Adrenal gland (tissue), 5 donors: ENCODE data around the gene PKIB.

Experiments
- POLR2A ChIP-seq, 2 donors: fragments of 450-650 bp; IDR thresholded peaks; one replicate each; pipeline ENCODE4 v1.6.1; 2017; ENCODE audit warnings: antibody characterized with exemption in 2 of 2, mild to moderate bottlenecking in 2 of 2, moderate library complexity in 1 of 2
- TF ChIP-seq, protein P1 (sequence below), 6 experiments: fragments of 450-650 bp in 4 of 6; fragments of 200-600 bp in 2 of 6; sonication (generic) in 1 of 6; IDR thresholded peaks; 1 replicate in 5 of 6; 2 replicates in 1 of 6; pipeline versions ENCODE4 v1.5.1 to v1.8.0; 2016 to 2021; ENCODE audit warnings: antibody characterized with exemption in 6 of 6, mild to moderate bottlenecking in 2 of 6, moderate library complexity in 1 of 6
- donor health status: DM: no; HTN: no; CAD: no.

DNA sequence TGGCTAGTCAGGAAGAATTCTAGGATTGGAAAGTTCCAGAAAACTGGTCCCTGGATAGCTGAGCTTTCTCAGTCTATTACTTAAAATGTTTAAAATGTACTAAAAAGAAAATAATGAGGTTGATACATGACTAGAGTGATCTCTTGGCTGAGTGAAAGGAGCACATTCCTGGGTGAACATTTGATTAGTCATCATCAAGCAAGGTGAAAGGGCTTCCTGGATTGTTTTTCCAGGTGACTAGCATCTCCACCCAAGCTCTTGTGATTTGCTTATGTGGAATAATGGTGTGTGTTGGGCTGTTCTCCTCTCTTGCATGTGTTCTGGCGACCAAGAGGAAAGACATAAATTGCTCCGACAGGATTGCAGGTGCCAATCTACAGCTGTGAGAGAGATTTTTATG is 42.9 kb downstream of the PKIB start:
- TF ChIP-seq, protein P1, sequence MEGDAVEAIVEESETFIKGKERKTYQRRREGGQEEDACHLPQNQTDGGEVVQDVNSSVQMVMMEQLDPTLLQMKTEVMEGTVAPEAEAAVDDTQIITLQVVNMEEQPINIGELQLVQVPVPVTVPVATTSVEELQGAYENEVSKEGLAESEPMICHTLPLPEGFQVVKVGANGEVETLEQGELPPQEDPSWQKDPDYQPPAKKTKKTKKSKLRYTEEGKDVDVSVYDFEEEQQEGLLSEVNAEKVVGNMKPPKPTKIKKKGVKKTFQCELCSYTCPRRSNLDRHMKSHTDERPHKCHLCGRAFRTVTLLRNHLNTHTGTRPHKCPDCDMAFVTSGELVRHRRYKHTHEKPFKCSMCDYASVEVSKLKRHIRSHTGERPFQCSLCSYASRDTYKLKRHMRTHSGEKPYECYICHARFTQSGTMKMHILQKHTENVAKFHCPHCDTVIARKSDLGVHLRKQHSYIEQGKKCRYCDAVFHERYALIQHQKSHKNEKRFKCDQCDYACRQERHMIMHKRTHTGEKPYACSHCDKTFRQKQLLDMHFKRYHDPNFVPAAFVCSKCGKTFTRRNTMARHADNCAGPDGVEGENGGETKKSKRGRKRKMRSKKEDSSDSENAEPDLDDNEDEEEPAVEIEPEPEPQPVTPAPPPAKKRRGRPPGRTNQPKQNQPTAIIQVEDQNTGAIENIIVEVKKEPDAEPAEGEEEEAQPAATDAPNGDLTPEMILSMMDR (IDR thresholded peaks at IDR 0.05) = no peak
- no peak for TF ChIP-seq POLR2A (IDR thresholded peaks at IDR 0.05)
